SU-DHL-6 (cell line): ENCODE measurements around the gene GRIFIN.

Experiments
- EZH2phosphoT487 ChIP-seq: fragments of 200-600 bp; sonication (generic), shearing (Covaris generic); conservative IDR thresholded peaks from 2 replicates; pipeline ENCODE4 v1.6.1; 2018; ENCODE audit warnings: mild to moderate bottlenecking, antibody characterized with exemption, low read length, moderate library complexity, mixed read lengths
- TF ChIP-seq, protein P1 (sequence below): fragments of 200-600 bp; sonication (generic); IDR thresholded peaks from one replicate; pipeline ENCODE4 v1.5.1; 2017; ENCODE audit warnings: antibody characterized with exemption, mild to moderate bottlenecking, low read length, moderate library complexity; ENCODE audit not compliant: insufficient read depth, poor library complexity, severe bottlenecking

DNA sequence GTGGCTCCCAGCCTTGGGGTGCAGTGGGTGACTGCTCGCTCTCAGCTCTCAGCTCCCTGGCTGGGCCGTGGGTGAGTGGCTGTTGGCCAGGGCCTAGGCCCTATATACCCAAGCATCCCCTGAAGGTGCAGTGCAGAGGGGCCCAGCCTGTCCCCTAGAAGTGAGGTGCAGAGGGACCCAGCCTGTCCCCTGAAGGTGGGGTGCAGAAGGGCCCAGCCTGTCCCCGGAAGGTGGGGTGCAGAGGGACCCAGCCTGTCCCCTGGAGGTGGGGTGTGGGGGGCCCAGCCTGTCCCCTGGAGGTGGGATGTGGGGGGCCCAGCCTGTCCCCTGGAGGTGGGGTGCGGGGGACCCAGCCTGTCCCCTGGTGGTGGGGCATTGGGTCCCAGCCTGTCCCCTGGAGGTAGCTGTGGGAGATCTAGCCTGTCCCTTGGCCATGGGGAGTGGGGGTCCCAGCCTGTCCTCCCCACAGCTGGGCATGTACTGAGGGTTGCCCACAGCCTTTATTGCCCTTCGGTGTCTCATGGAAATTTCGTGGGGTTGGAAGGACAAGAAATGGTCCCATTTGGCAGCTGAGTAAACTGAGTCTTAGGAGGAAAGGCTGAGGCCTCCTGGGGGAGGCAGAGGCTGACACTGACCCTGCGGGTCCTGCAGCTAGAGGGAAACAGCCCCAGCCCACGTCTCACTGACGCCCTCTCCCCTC lies 25.9 kb upstream of the GRIFIN start:
- TF ChIP-seq, protein P1, sequence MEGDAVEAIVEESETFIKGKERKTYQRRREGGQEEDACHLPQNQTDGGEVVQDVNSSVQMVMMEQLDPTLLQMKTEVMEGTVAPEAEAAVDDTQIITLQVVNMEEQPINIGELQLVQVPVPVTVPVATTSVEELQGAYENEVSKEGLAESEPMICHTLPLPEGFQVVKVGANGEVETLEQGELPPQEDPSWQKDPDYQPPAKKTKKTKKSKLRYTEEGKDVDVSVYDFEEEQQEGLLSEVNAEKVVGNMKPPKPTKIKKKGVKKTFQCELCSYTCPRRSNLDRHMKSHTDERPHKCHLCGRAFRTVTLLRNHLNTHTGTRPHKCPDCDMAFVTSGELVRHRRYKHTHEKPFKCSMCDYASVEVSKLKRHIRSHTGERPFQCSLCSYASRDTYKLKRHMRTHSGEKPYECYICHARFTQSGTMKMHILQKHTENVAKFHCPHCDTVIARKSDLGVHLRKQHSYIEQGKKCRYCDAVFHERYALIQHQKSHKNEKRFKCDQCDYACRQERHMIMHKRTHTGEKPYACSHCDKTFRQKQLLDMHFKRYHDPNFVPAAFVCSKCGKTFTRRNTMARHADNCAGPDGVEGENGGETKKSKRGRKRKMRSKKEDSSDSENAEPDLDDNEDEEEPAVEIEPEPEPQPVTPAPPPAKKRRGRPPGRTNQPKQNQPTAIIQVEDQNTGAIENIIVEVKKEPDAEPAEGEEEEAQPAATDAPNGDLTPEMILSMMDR = no peak
- TF ChIP-seq EZH2phosphoT487 = no peak
